NT2/D1 (cell line): ENCODE measurements around the gene POU6F2.

ENCODE experiments used
- DNase-seq: peaks from one replicate; pipeline ENCODE4 v3.0.0-alpha.2; 2011; ENCODE audit warnings: low read depth, low spot score
- H3K27me3 ChIP-seq: 2 replicates; pipeline ENCODE4 v1.6.0; 2011; ENCODE audit warnings: mild to moderate bottlenecking; ENCODE audit not compliant: insufficient read length, insufficient read depth
- H3K36me3 ChIP-seq: 2 replicates; pipeline ENCODE4 v1.6.1; 2011; ENCODE audit warnings: mild to moderate bottlenecking, low read length, mixed read lengths; ENCODE audit not compliant: insufficient read depth, insufficient read length
- H3K4me1 ChIP-seq: 2 replicates; pipeline ENCODE4 v1.5.1; 2011; ENCODE audit not compliant: insufficient read depth, insufficient read length
- H3K4me3 ChIP-seq: 2 replicates; pipeline ENCODE4 v1.5.1; 2011; ENCODE audit warnings: low read depth; ENCODE audit not compliant: insufficient read length
- H3K9ac ChIP-seq: 2 replicates; pipeline ENCODE4 v1.6.0; 2011; ENCODE audit warnings: low read depth; ENCODE audit not compliant: insufficient read length
- H3K9me3 ChIP-seq: 2 replicates; pipeline ENCODE4 v1.5.1; 2011; ENCODE audit warnings: mild to moderate bottlenecking, low read length; ENCODE audit not compliant: insufficient read depth
- SUZ12 ChIP-seq: IDR thresholded peaks from 2 replicates; pipeline ENCODE4 v1.6.1; 2011; ENCODE audit not compliant: insufficient read length, insufficient read depth; ENCODE audit errors: extremely low read depth
- YY1 ChIP-seq: IDR thresholded peaks from 2 replicates; pipeline ENCODE4 v1.6.1; 2011; ENCODE audit not compliant: insufficient read length, insufficient read depth
- ZNF274 ChIP-seq: IDR thresholded peaks from 2 replicates; pipeline ENCODE4 v1.6.1; 2011; ENCODE audit warnings: mild to moderate bottlenecking, low read depth, low read length

The POU6F2 gene

DNA sequence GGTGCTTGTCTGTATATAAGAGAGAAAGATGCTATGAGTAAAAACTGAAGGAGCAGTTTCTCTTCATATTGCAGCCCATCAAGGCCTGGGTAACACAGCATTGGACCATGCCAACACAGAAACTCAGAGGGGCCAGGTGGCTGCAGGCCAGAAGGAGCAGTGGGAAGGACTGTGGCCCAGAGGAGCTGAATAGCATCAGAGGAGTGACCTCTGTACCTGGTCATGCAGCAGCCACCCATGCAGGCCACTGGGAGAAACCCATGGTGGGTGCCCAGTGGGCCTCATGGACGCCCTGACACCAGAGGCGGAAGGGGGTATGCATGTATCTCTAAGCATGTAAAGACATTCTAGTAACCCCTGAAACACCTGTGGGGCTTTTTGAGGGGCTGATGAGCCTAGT is 512.6 kb downstream of the POU6F2 start:
- H3K9me3 ChIP-seq = no peaks in the 10 kb centered on the region
- no peak overlapping the region for H3K4me3 ChIP-seq
- H3K36me3 ChIP-seq = no peaks in the 10 kb centered on the region
- no peak overlapping the region for H3K9ac ChIP-seq
- no peaks in the 10 kb centered on the region for H3K27me3 ChIP-seq
- no peak for TF ChIP-seq SUZ12
- no peak for DNase-seq
- no peaks in the 10 kb centered on the region for H3K4me1 ChIP-seq

DNA sequence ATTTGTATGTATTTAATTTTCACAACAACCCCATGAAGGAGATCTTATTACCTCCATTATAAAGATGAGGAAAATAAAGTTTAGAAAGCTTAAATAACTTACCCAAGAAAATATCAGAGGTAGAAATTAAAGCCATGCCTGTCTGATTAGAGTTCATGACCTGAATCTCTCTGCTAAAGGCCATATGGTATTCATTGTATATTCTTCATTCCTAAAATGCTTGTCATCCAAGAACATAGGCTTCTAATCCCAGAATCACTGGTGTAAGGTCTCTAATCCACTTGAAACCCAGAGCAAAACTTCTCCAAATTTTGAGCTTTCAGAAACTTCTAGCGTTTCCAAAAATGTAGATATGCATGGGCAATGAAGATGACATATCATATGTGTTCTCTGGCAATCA is 516.2 kb downstream of the POU6F2 start:
- H3K36me3 ChIP-seq = no peaks in the 10 kb centered on the region
- H3K4me3 ChIP-seq = no peak overlapping the region
- H3K9me3 ChIP-seq = no peaks in the 10 kb centered on the region
- H3K9ac ChIP-seq = no peak overlapping the region
- TF ChIP-seq ZNF274 (no peak), YY1 (no peak), SUZ12 (no peak)
- H3K27me3 ChIP-seq = no peaks in the 10 kb centered on the region
- no peak for DNase-seq
- H3K4me1 ChIP-seq = no peaks in the 10 kb centered on the region

DNA sequence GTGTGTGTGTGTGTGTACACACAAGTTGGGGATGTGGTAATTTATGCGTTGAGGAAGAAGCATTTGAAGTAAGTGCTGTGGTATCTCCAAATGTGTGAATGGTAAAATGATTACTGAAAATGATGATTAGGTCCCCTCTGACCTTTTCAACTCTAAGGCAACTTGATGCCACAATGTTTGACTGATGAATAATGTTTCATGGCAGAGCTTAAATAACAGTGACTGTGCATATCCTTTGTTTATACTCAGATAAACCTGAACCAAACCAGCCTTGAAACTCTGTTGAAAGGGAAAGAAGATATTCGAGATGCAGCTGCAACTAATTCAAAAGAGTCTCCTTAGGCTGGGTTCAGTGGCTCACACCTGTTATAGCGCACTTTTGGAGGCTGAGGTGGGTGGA is 523.6 kb downstream of the POU6F2 start:
- Histone ChIP-seq H3K4me3 (no peak overlapping the region), H3K9ac (no peak overlapping the region), H3K9me3 (no peaks in the 10 kb centered on the region), H3K4me1 (no peaks in the 10 kb centered on the region), H3K36me3 (no peaks in the 10 kb centered on the region), H3K27me3 (no peaks in the 10 kb centered on the region)
- no peak for DNase-seq
- TF ChIP-seq YY1 (no peak), ZNF274 (no peak), SUZ12 (no peak)

DNA sequence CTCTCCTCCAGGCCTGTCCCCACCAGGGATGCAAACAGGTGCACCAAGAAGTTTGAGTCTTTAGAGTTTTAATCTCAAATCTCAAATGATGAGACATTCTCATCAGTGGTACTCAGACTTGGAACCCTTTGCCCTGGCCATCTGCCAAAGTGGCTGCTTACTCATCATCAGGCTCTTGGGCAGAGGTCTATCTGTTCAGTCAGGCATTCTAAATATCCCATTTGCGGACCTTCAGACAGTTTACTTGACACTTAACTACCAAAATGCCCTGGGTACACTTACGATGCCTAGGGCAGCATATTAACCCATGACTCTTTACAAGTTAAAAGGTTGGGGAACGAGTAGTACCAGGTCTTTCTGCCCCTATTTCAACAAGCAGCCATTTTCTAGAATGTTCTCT is 527.3 kb downstream of the POU6F2 start:
- H3K4me3 ChIP-seq = no peak overlapping the region
- TF ChIP-seq SUZ12 = no peak
- TF ChIP-seq YY1 = no peak
- TF ChIP-seq ZNF274 = no peak
- H3K9ac ChIP-seq = no peak overlapping the region
- no peaks in the 10 kb centered on the region for H3K9me3 ChIP-seq
- DNase-seq = no peak
- H3K4me1 ChIP-seq = no peaks in the 10 kb centered on the region
- no peaks in the 10 kb centered on the region for H3K36me3 ChIP-seq
- no peaks in the 10 kb centered on the region for H3K27me3 ChIP-seq

DNA sequence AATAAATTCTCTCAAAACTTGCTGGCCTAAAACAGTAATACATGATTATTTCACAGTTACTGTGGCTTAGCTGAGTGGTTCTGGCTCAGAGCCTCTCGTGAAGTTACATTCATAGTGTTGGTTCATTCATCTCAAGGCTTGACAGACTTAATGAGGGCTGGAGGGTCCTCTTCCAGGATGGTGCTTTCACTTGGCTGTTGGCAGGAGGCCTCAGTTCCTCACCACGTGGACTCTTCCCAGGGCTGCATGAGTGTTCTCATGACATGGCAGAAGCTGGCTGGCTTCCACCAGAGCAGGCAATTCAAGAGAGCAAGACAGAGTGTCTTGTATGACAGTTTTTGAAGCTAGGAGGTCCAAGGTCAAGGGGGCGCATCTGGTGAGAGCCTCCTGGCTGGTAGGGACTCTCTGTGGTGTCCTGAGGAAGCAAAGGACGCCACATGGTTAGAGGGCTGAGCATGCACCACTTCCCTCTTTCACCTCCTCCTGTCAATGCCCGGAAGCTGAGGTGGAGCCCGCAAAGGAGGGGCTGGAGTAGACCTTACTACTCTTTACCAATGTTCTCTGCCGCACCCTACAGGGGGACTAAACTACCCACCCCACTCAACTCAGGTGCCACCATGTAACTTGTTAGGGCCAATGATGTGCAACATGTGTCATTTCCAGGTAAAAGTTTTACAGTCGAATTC is 530.3 kb downstream of the POU6F2 start:
- H3K9ac ChIP-seq = no peak overlapping the region
- no peak overlapping the region for H3K4me3 ChIP-seq
- H3K4me1 ChIP-seq = no peaks in the 10 kb centered on the region
- no peak for DNase-seq
- no peaks in the 10 kb centered on the region for H3K27me3 ChIP-seq
- no peaks in the 10 kb centered on the region for H3K9me3 ChIP-seq
- TF ChIP-seq ZNF274 (no peak), SUZ12 (no peak), YY1 (no peak)
- H3K36me3 ChIP-seq = no peaks in the 10 kb centered on the region

DNA sequence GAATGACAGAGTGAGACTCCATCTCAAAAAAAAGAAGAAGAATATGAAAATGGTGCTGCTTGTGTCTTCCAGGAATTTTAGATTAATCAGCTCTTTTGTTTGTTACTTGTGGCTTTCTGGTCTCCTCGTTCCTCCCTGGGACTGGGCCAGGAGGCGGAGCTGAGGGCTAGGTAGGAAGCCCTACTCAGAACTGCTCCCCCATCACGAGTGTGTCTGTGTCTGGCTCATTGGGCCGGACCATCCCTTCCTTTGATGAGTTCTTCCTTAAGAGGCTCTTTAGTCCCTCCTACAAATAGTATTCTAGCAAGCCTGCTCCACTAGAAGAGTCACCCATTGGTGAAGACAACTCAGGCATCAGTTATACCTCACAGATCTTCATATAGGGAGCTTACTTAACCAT is 531.7 kb downstream of the POU6F2 start:
- Histone ChIP-seq H3K27me3 (no peaks in the 10 kb centered on the region), H3K9ac (no peak overlapping the region), H3K4me1 (no peaks in the 10 kb centered on the region), H3K4me3 (no peak overlapping the region), H3K36me3 (no peaks in the 10 kb centered on the region), H3K9me3 (no peaks in the 10 kb centered on the region)
- TF ChIP-seq ZNF274 (no peak), SUZ12 (no peak), YY1 (no peak)
- no peak for DNase-seq

GRCh38 chr7:39509912-39510311 is 532.2 kb downstream of the POU6F2 start:
- Histone ChIP-seq H3K27me3 (no peaks in the 10 kb centered on the region), H3K36me3 (no peaks in the 10 kb centered on the region), H3K4me1 (no peaks in the 10 kb centered on the region), H3K9ac (no peak overlapping the region), H3K9me3 (no peaks in the 10 kb centered on the region), H3K4me3 (no peak overlapping the region)
- DNase-seq = no peak
- TF ChIP-seq ZNF274 (no peak), YY1 (no peak), SUZ12 (no peak)
